A549 (cell line): ENCODE results near the gene BLTP3A. TPM values are rescaled to one million over a fixed set of nuclear protein-coding genes. Genes with fewer than 3 reads are reported as not detected.
"Not testable (repeated sequence)": the region's sequence is repeated elsewhere in the genome, so short reads cannot be mapped to it uniquely, and the experiment has no call there.

ENCODE experiments used
- ATAC-seq, 2 experiments: fragments of 200-7000 bp in 1 of 2; fragments of >200 bp in 1 of 2; cut with Nextera tagmentation in 1 of 2; cut with Tn5 transposase in 1 of 2; 3 replicates each; pipeline versions ENCODE4 v1.8.0 to v1.9.1; 2018 to 2020; ENCODE audit warnings: mild to moderate bottlenecking in 1 of 2, moderate library complexity in 1 of 2
- CTCF ChIA-PET: fragments of 300-600 bp; sonication (Branson Sonifier 250); formaldehyde crosslinking; extraction: SDS; loops from one replicate; lab custom pipeline; 2021; ENCODE audit warnings: antibody characterized with exemption, inconsistent platforms; lab: Yijun Ruan, JAX
- POLR2A ChIA-PET: fragments of 350-600 bp; formaldehyde crosslinking; extraction: SDS; loops from one replicate; lab custom pipeline; 2021; ENCODE audit warnings: antibody characterized with exemption, inconsistent platforms; lab: Yijun Ruan, JAX
- DNase-seq, 2 experiments: peaks; one replicate each; pipeline versions ENCODE4 v3.0.0 to v3.0.0-alpha.2; 2011 to 2016; ENCODE audit warnings: low read depth in 1 of 2, low spot score in 1 of 2
- FAIRE-seq: peaks from 2 replicates; lab custom pipeline; 2011; peaks lifted over from hg19 to GRCh38; lab: Jason Lieb, UNC
- H3K27ac ChIP-seq, 2 experiments: fragments of >200 bp; sonication (Bioruptor Twin); formaldehyde crosslinking; 3 replicates each; pipeline ENCODE4 v1.5.1; 2016 to 2017
- H3K4me1 ChIP-seq: fragments of >200 bp; sonication (Bioruptor Twin); formaldehyde crosslinking; 3 replicates; pipeline ENCODE4 v1.6.1; 2016
- H3K4me2 ChIP-seq: fragments of >200 bp; sonication (Bioruptor Twin); formaldehyde crosslinking; 3 replicates; pipeline ENCODE4 v1.6.1; 2016
- H3K4me3 ChIP-seq: fragments of >200 bp; sonication (Bioruptor Twin); formaldehyde crosslinking; 3 replicates; pipeline ENCODE4 v1.5.1; 2016
- H3K9me3 ChIP-seq: fragments of >200 bp; sonication (Bioruptor Twin); formaldehyde crosslinking; 3 replicates; pipeline ENCODE4 v1.6.1; 2016
- CBX8 ChIP-seq: fragments of 200-600 bp; sonication (generic); IDR thresholded peaks from 2 replicates; pipeline ENCODE4 v1.6.1; 2016
- CHD2 ChIP-seq: fragments of 150-350 bp; IDR thresholded peaks from 2 replicates; pipeline ENCODE4 v1.6.1; 2014; ENCODE audit warnings: low read length; ENCODE audit not compliant: partially characterized antibody
- E2F6 ChIP-seq: IDR thresholded peaks from 2 replicates; pipeline ENCODE4 v1.6.1; 2012; ENCODE audit warnings: low read depth, borderline replicate concordance
- EHF ChIP-seq: fragments of 250-450 bp; sonication (Bioruptor Pico); IDR thresholded peaks from 2 replicates; pipeline ENCODE4 v1.5.0; 2020; ENCODE audit warnings: mild to moderate bottlenecking
- EHMT2 ChIP-seq: fragments of 200-600 bp; sonication (generic); IDR thresholded peaks from 2 replicates; pipeline ENCODE4 v1.6.1; 2016; ENCODE audit warnings: antibody characterized with exemption, low read depth, mild to moderate bottlenecking, moderate library complexity
- ESRRA ChIP-seq: fragments of 150-350 bp; IDR thresholded peaks from 2 replicates; pipeline ENCODE4 v1.6.1; 2014; ENCODE audit warnings: mild to moderate bottlenecking, low read length, borderline replicate concordance
- FOSB ChIP-seq: fragments of 250-450 bp; sonication (Bioruptor Pico); IDR thresholded peaks from 2 replicates; pipeline ENCODE4 v1.5.0; 2020; ENCODE audit warnings: mild to moderate bottlenecking, moderate library complexity
- HOXA7 ChIP-seq: fragments of 250-450 bp; sonication (Bioruptor Pico); IDR thresholded peaks from 2 replicates; pipeline ENCODE4 v1.5.0; 2020; ENCODE audit warnings: mild to moderate bottlenecking, moderate library complexity
- HOXB5 ChIP-seq: fragments of 250-450 bp; sonication (Bioruptor Pico); IDR thresholded peaks from 2 replicates; pipeline ENCODE4 v1.5.0; 2020; ENCODE audit warnings: mild to moderate bottlenecking, moderate library complexity
- MAFK ChIP-seq: fragments of 450-650 bp; IDR thresholded peaks from 2 replicates; pipeline ENCODE4 v1.6.1; 2014; ENCODE audit not compliant: partially characterized antibody
- MYC ChIP-seq: IDR thresholded peaks from 2 replicates; pipeline ENCODE4 v1.6.1; 2012; ENCODE audit warnings: mild to moderate bottlenecking, inconsistent platforms, low read length, improper control_type of control experiment, borderline replicate concordance
- NPAS2 ChIP-seq: fragments of 250-450 bp; sonication (Bioruptor Pico); IDR thresholded peaks from 2 replicates; pipeline ENCODE4 v1.8.0; 2022; ENCODE audit warnings: mild to moderate bottlenecking, moderate library complexity, borderline replicate concordance
- PHF8 ChIP-seq: fragments of 200-600 bp; sonication (generic); IDR thresholded peaks from 2 replicates; pipeline ENCODE4 v1.6.1; 2016; ENCODE audit warnings: low read depth, mild to moderate bottlenecking, antibody characterized with exemption, moderate library complexity, borderline replicate concordance
- POLR2A ChIP-seq: IDR thresholded peaks from 2 replicates; pipeline ENCODE4 v1.6.1; 2012; ENCODE audit warnings: mild to moderate bottlenecking, low read length
- RARB ChIP-seq: fragments of 250-450 bp; sonication (Bioruptor Pico); IDR thresholded peaks from 2 replicates; pipeline ENCODE4 v1.8.0; 2021; ENCODE audit warnings: mild to moderate bottlenecking, moderate library complexity
- RCOR1 ChIP-seq: fragments of 150-350 bp; IDR thresholded peaks from 2 replicates; pipeline ENCODE4 v1.6.1; 2014; ENCODE audit warnings: antibody characterized with exemption, low read length, low read depth
- RNF2 ChIP-seq: fragments of 200-600 bp; sonication (generic); IDR thresholded peaks from 2 replicates; pipeline ENCODE4 v1.6.1; 2016; ENCODE audit warnings: low read depth, mild to moderate bottlenecking, antibody characterized with exemption, moderate library complexity, borderline replicate concordance
- SMC3 ChIP-seq: fragments of >200 bp; sonication (Bioruptor Twin); formaldehyde crosslinking; IDR thresholded peaks from 3 replicates; pipeline ENCODE4 v1.6.1; 2018; ENCODE audit warnings: inconsistent platforms
- SREBF2 ChIP-seq: fragments of 450-650 bp; IDR thresholded peaks from 2 replicates; pipeline ENCODE4 v1.6.1; 2014; ENCODE audit warnings: mild to moderate bottlenecking, moderate library complexity
- ZNF302 ChIP-seq: fragments of 250-450 bp; sonication (Bioruptor Pico); IDR thresholded peaks from 2 replicates; pipeline ENCODE4 v1.9.0; 2021; ENCODE audit warnings: inconsistent platforms, mild to moderate bottlenecking, moderate library complexity
- ZSCAN20 ChIP-seq: fragments of 250-450 bp; sonication (Bioruptor Pico); IDR thresholded peaks from 2 replicates; pipeline ENCODE4 v1.8.0; 2022; ENCODE audit warnings: mild to moderate bottlenecking, moderate library complexity
- WGBS: methylation state at CpG from one replicate; pipeline ENCODE4 v1.1.6; 2017; ENCODE audit errors: missing lambda C conversion rate; 5-methylcytosine and 5-hydroxymethylcytosine counted together
- polyA plus RNA-seq, 4 experiments: library from polyadenylated mRNA; depleted of rRNA in 3 of 4; stranded (reverse); fragments of >200 nt; fragmentation: RNase III in 1 of 4; extraction: RNeasy Plus Mini Kit Qiagen cat#74134 plus additional on column Dnase treatment in 1 of 4; gene quantifications; 2 replicates in 3 of 4; 3 replicates in 1 of 4; pipeline ENCODE4 v1.2.3, GENCODE V29; 2011 to 2017
- TF ChIP-seq, protein P1 (sequence below): fragments of >200 bp; sonication (Bioruptor Twin); formaldehyde crosslinking; IDR thresholded peaks from 2 replicates; pipeline ENCODE4 v1.6.1; 2016
- TF ChIP-seq, protein P2 (sequence below): fragments of 250-450 bp; sonication (Bioruptor Pico); IDR thresholded peaks from 2 replicates; pipeline ENCODE4 v1.5.0; 2020; ENCODE audit warnings: low read depth, mild to moderate bottlenecking, moderate library complexity
- TF ChIP-seq, protein P3 (sequence below): fragments of 150-350 bp; IDR thresholded peaks from 2 replicates; pipeline ENCODE4 v1.6.1; 2014; ENCODE audit warnings: low read depth, mild to moderate bottlenecking, low read length

Gene BLTP3A
- polyA plus RNA-seq, 2 of the 4 experiments (the other 2 are of a cell fraction) = 4.2 to 15.0 TPM

DNA sequence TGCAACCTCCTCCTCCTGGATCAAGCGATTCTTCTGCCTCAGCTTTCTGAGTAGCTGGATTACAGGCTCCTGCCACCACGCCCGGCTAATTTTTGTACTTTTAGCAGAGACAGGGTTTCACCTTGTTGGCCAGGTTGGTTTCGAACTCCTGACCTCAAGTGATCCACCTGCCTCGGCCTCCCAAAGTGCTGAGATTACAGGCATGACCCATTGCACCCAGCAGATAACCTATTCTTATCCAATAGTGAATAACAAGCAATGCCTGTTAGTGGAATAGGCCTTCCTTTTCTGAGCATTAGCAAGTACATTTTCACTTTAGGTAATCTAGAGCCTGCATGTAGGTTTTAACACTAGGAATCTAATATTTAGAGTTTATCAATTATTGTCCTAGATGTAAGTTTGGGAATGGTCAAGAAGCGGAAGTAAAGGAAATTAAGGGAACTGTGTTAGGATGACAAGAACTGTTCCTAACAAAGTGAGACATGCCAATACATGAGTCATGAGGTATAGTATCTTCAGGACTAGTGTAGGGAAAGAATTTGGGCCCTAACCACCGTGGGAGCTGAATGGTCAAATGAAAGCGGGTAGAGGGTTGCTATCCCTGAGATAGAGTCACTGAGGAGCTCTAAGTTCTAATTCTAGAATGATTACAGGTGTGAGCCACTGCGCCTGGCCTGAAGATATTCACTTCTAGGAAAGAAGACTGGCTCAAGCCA is 15.0 kb downstream of the BLTP3A start:
- FAIRE-seq (no peak), ATAC-seq (no peak; a peak in 1 of 6 replicates), DNase-seq (no peak)
- Histone ChIP-seq H3K4me2 (no peak overlapping the region), H3K9me3 (no peaks in the 10 kb centered on the region), H3K27ac (no peak overlapping the region), H3K4me1 (peaks cover 32% of the 10 kb centered on the region), H3K4me3 (no peak overlapping the region)
- WGBS = 86% methylated on average over 9 of the region's 9 CpGs
- ChIA-PET POLR2A (no interaction called here), CTCF (interaction anchor here (1.6 kb wide), 1 partner anchor 15 kb away, joined by 5 read pairs; the partner anchor contains the start of gene BLTP3A)
- TF ChIP-seq E2F6 (no peak), SREBF2 (no peak), RCOR1 (no peak), HOXA7 (CRISPR knock-in tag) (no peak), EHF (CRISPR knock-in tag) (no peak), NPAS2 (CRISPR knock-in tag) (no peak), SMC3 (no peak), FOSB (CRISPR knock-in tag) (no peak), ESRRA (no peak), CBX8 (no peak), PHF8 (no peak), EHMT2 (no peak), RNF2 (no peak), CHD2 (no peak), HOXB5 (CRISPR knock-in tag) (no peak), POLR2A (no peak)
- TF ChIP-seq, protein P1, sequence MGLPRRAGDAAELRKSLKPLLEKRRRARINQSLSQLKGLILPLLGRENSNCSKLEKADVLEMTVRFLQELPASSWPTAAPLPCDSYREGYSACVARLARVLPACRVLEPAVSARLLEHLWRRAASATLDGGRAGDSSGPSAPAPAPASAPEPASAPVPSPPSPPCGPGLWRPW = no peak

GRCh38 chr6:34808473-34808872 is 16.6 kb downstream of the BLTP3A start:
- CTCF ChIA-PET, H3K9me3 ChIP-seq, POLR2A ChIA-PET, H3K4me2 ChIP-seq, DNase-seq, H3K4me3 ChIP-seq, H3K27ac ChIP-seq, FAIRE-seq, ATAC-seq: not testable (repeated sequence)
- WGBS = 97% methylated on average over 3 of the region's 3 CpGs
- peaks cover 32% of the 10 kb centered on the region for H3K4me1 ChIP-seq

DNA sequence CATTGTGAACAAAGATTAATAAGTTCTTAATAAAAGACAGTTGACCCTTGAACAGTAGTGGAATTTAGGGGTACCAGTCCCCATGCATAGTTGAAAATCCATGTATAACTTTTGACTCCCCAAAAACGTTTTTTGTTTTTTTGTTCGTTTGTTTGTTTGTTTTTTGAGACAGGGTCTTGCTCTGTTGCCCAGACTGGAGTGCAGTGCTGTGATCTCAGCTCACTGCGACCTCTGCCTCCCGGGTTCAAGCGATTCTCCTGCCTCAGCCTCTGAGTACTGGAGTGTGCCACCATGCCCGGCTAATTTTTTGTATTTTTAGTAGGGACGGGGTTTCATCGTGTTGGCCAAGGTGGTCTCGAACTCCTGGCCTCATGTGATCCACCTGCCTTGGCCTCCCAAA is 17.5 kb downstream of the BLTP3A start:
- FAIRE-seq, H3K4me3 ChIP-seq, DNase-seq, CTCF ChIA-PET, ATAC-seq, POLR2A ChIA-PET, H3K9me3 ChIP-seq, H3K27ac ChIP-seq, H3K4me2 ChIP-seq: not testable (repeated sequence)
- WGBS = 66% methylated on average over 9 of the region's 9 CpGs
- peaks cover 32% of the 10 kb centered on the region for H3K4me1 ChIP-seq

DNA sequence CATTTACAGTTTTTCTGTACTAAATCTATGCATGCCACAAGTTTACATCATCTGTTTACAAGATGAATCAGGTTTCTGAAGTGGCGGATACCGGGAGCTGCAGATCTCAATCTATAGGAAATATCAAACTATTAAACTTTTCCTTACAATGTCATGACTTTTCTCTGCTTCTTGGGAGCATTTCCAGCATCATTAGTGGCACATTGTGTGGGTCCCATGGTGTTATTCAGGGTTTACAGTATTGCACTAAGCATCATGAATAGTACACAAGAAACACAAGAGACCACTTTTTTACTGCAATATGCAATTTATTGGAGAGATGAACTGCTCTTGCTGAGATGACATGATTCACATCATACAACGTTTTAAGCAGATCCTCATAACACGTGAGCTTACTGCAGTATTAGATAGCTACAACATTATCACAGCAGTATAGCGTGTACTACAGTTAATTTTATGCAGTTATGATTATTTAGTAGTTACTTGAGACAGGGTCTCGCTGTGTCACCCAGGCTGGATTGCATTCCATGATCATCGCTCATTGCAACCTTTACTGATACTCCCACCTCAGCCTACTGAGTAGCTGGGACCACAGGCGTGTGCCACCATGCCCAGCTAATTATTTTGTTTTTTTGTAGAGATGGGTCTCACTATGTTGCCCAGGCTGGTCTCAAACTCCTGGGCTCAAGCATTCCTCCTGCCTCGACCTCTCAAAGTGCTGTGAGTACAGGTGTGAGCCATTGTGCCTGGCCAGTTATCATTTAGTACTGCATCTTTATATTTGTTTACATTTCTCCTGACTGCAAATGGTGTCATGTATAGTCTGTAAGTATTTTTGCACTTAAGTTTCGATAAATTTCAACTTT is 18.4 kb downstream of the BLTP3A start:
- ChIA-PET CTCF (no interaction called here), POLR2A (no interaction called here)
- 49% methylated on average over 10 of the region's 10 CpGs for WGBS
- no peak overlapping the region for H3K4me3 ChIP-seq
- FAIRE-seq (no peak), ATAC-seq (peak in 1 of 2 experiments; percentile 40; a peak in 2 of 6 replicates), DNase-seq (no peak)
- peaks cover 32% of the 10 kb centered on the region for H3K4me1 ChIP-seq
- H3K9me3 ChIP-seq = no peaks in the 10 kb centered on the region
- peak overlapping the region; percentile 37 for H3K4me2 ChIP-seq
- H3K27ac ChIP-seq = no peak overlapping the region
- TF ChIP-seq, protein P2, sequence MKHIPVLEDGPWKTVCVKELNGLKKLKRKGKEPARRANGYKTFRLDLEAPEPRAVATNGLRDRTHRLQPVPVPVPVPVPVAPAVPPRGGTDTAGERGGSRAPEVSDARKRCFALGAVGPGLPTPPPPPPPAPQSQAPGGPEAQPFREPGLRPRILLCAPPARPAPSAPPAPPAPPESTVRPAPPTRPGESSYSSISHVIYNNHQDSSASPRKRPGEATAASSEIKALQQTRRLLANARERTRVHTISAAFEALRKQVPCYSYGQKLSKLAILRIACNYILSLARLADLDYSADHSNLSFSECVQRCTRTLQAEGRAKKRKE = no peak
- TF ChIP-seq MAFK = no peak
- TF ChIP-seq MYC = no peak
- TF ChIP-seq, protein P3, sequence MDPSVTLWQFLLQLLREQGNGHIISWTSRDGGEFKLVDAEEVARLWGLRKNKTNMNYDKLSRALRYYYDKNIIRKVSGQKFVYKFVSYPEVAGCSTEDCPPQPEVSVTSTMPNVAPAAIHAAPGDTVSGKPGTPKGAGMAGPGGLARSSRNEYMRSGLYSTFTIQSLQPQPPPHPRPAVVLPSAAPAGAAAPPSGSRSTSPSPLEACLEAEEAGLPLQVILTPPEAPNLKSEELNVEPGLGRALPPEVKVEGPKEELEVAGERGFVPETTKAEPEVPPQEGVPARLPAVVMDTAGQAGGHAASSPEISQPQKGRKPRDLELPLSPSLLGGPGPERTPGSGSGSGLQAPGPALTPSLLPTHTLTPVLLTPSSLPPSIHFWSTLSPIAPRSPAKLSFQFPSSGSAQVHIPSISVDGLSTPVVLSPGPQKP = no peak
- no peak for TF ChIP-seq PHF8
- TF ChIP-seq CHD2 = no peak
- TF ChIP-seq E2F6 = no peak
- no peak for TF ChIP-seq FOSB (CRISPR knock-in tag)
- no peak for TF ChIP-seq NPAS2 (CRISPR knock-in tag)
- no peak for TF ChIP-seq ZNF302
- no peak for TF ChIP-seq POLR2A
- TF ChIP-seq RARB (CRISPR knock-in tag) = no peak
- TF ChIP-seq ZSCAN20 (CRISPR knock-in tag) = no peak
